Keratinocyte (primary cell): ENCODE results near the gene CTAGE8. TPM values are rescaled to one million over a fixed set of nuclear protein-coding genes. Genes with fewer than 3 reads are reported as not detected.
"Not testable (repeated sequence)": the region's sequence is repeated elsewhere in the genome, so short reads cannot be mapped to it uniquely, and the experiment has no call there.

Experiments used
- DNase-seq: peaks from one replicate; pipeline ENCODE4 v3.0.0-alpha.2; 2011; ENCODE audit warnings: low read depth, missing footprints, low spot score
- FAIRE-seq: peaks from 2 replicates; lab custom pipeline; 2011; peaks lifted over from hg19 to GRCh38; lab: Jason Lieb, UNC
- H2AFZ ChIP-seq: 2 replicates; pipeline ENCODE4 v1.6.0; 2012; ENCODE audit warnings: low read length, control low read depth, inconsistent platforms; ENCODE audit not compliant: control insufficient read depth
- H3K27ac ChIP-seq: 2 replicates; pipeline ENCODE4 v1.5.1; 2011; ENCODE audit warnings: low read length; ENCODE audit not compliant: control insufficient read depth, insufficient read depth
- H3K27me3 ChIP-seq: 3 replicates; pipeline ENCODE4 v1.6.0; 2011; ENCODE audit warnings: low read length; ENCODE audit not compliant: control insufficient read depth, insufficient read depth; ENCODE audit errors: extremely low read depth
- H3K36me3 ChIP-seq, 2 experiments: 2 replicates in 1 of 2; 3 replicates in 1 of 2; pipeline ENCODE4 v1.5.1; 2011; ENCODE audit warnings: low read length in 2 of 2, mild to moderate bottlenecking in 1 of 2; ENCODE audit not compliant: control insufficient read depth in 2 of 2, insufficient read depth in 2 of 2; ENCODE audit errors: extremely low read depth in 1 of 2
- H3K4me1 ChIP-seq: 3 replicates; pipeline ENCODE4 v1.5.1; 2011; ENCODE audit warnings: low read length; ENCODE audit not compliant: control insufficient read depth, insufficient read depth; ENCODE audit errors: extremely low read depth
- H3K4me2 ChIP-seq: 3 replicates; pipeline ENCODE4 v1.6.0; 2011; ENCODE audit warnings: low read depth, low read length; ENCODE audit not compliant: control insufficient read depth, insufficient read depth; ENCODE audit errors: extremely low read depth
- H3K4me3 ChIP-seq, 3 experiments: fragments of 200-600 bp in 1 of 3; sonication (generic) in 1 of 3; 2 replicates in 2 of 3; 3 replicates in 1 of 3; pipeline ENCODE4 v1.5.1; 2011 to 2016; ENCODE audit warnings: low read length in 3 of 3, mild to moderate bottlenecking in 3 of 3, control low read depth in 2 of 3, inconsistent platforms in 1 of 3, low read depth in 1 of 3, mixed read lengths in 1 of 3, mixed run types in 1 of 3, moderate library complexity in 1 of 3; ENCODE audit not compliant: control insufficient read depth in 2 of 3, insufficient read depth in 2 of 3; ENCODE audit errors: extremely low read depth in 1 of 3
- H3K79me2 ChIP-seq: 2 replicates; pipeline ENCODE4 v1.6.0; 2012; ENCODE audit warnings: low read length; ENCODE audit not compliant: control insufficient read depth, insufficient read depth
- H3K9ac ChIP-seq: 3 replicates; pipeline ENCODE4 v1.6.0; 2011; ENCODE audit warnings: low read length; ENCODE audit not compliant: control insufficient read depth, insufficient read depth; ENCODE audit errors: extremely low read depth
- H3K9me1 ChIP-seq: 3 replicates; pipeline ENCODE4 v1.6.0; 2011; ENCODE audit warnings: low read length; ENCODE audit not compliant: control insufficient read depth, insufficient read depth; ENCODE audit errors: extremely low read depth
- H3K9me3 ChIP-seq: 2 replicates; pipeline ENCODE4 v1.5.1; 2012; ENCODE audit warnings: low read depth, low read length; ENCODE audit not compliant: control insufficient read depth
- H4K20me1 ChIP-seq: 3 replicates; pipeline ENCODE4 v1.6.0; 2011; ENCODE audit warnings: low read length; ENCODE audit not compliant: control insufficient read depth, insufficient read depth; ENCODE audit errors: extremely low read depth
- dilution Hi-C: fragments of 300-500 bp; cut with MboI; formaldehyde crosslinking; loops from one replicate; pipeline ENCODE4 v1.7.0; 2020; ENCODE audit warnings: low sequenced_read_pairs; ENCODE audit not compliant: extremely low pct_ligation_motif_present
- polyA plus RNA-seq, 5 experiments: library from polyadenylated mRNA; depleted of rRNA in 3 of 5; stranded (reverse) in 3 of 5; stranded (forward) in 1 of 5; unstranded in 1 of 5; fragments of >200 nt; gene quantifications; 1 replicate in 1 of 5; 2 replicates in 3 of 5; 3 replicates in 1 of 5; pipeline versions ENCODE4 v1.2.1 to v1.2.3, GENCODE V29; 2011 to 2012; ENCODE audit warnings: missing spikeins in 2 of 5, low read depth in 1 of 5, low replicate concordance in 1 of 5

The CTAGE8 gene
- polyA plus RNA-seq, 1 donor (not counting 4 experiments of a cell fraction or from before 2014, with no cell fraction given), result 0.50 TPM

DNA sequence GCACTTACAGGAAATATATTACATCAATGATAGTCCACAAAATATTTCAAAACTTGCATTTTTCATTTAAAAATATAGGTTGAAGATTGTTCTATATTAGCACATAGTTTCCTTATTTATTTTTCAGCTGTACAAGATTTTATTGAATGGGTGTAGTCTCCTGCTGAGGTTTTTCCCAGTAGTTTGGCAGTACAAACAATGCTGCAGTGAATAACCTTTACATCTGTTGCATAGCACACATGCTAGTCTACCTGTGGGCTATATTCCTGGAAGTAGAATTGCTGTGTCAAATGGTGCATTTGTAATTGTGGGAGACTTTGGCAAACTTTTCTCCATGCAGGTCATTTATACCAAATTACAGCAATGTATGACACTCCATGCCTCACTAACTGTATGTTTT, 48.6 kb downstream of the CTAGE8 start:
- H4K20me1 ChIP-seq, H3K9ac ChIP-seq, H2AFZ ChIP-seq, H3K4me2 ChIP-seq, H3K9me3 ChIP-seq, DNase-seq, H3K27ac ChIP-seq, H3K79me2 ChIP-seq, FAIRE-seq, H3K4me1 ChIP-seq, H3K4me3 ChIP-seq, dilution Hi-C loops, H3K36me3 ChIP-seq, H3K27me3 ChIP-seq, H3K9me1 ChIP-seq: not testable (repeated sequence)

DNA sequence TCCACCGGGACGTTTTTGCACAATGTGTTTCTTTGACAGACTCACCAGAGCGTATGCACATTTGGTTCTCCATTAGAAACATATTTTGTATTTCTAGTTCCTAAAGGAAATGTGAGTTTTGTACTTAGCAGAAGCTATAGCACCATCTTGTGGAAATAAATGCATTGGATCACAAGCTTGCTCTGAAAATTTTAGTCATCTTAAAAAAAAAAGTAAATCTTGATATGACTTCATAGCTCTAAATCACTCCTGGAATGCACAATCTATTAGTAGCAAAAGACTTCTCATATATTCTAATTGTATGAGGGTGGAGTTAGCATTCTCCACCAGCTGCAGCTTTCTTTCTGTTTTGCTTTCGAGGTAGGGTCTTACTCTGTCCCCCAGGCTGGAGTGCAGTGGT, 49.9 kb downstream of the CTAGE8 start:
- H3K9me3 ChIP-seq, FAIRE-seq, H3K4me1 ChIP-seq, H3K4me3 ChIP-seq, H3K9ac ChIP-seq, H3K36me3 ChIP-seq, H3K4me2 ChIP-seq, H3K27me3 ChIP-seq, H3K27ac ChIP-seq, H2AFZ ChIP-seq, DNase-seq, H4K20me1 ChIP-seq, H3K79me2 ChIP-seq, H3K9me1 ChIP-seq, dilution Hi-C loops: not testable (repeated sequence)

DNA sequence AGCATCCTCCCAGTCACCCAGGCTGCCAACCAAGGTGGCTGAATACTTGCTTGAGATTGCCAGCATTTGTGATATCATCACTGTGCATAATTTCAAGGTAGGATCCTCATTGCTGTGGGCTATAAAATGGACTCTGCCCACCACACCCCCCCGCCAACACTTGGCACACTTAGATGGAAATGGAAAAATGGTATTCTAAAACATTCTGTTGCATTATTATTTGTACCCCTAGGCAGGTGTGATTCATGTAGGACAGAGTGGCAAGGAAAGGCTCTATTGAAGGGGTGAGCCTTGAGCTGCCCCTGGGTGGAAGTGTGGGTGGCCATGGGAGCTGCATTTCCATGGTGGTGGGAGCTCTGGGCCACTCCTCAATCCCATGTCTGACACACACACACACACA, 50.5 kb downstream of the CTAGE8 start:
- DNase-seq, H4K20me1 ChIP-seq, FAIRE-seq, H3K4me2 ChIP-seq, H3K9me1 ChIP-seq, H3K4me1 ChIP-seq, H3K27me3 ChIP-seq, H3K36me3 ChIP-seq, H3K79me2 ChIP-seq, H3K4me3 ChIP-seq, dilution Hi-C loops, H3K27ac ChIP-seq, H3K9me3 ChIP-seq, H2AFZ ChIP-seq, H3K9ac ChIP-seq: not testable (repeated sequence)

DNA sequence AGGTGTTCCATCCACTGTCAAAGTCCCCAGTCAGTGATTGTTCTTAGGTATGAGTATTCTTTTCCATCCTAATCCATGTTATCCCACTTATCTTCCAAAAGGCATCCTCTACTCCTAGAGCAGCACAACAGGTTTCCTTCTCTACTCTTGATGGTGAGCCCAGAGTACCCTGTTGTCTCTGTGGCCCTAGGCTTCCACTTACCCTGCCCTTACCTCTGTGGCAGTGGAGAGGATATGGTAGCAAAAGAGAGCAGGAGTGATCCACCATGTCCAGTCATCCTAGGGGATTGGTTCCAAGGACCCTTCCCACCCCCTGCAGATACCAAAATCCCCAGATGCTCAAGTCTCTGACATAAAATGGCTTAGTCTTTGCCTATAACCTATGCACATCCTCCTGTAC, 51.9 kb downstream of the CTAGE8 start:
- H3K36me3 ChIP-seq, H4K20me1 ChIP-seq, H3K4me2 ChIP-seq, H3K9ac ChIP-seq, H2AFZ ChIP-seq, H3K4me3 ChIP-seq, H3K27me3 ChIP-seq, H3K9me1 ChIP-seq, H3K9me3 ChIP-seq, H3K4me1 ChIP-seq, FAIRE-seq, DNase-seq, H3K27ac ChIP-seq, H3K79me2 ChIP-seq, dilution Hi-C loops: not testable (repeated sequence)

Other genes starting within 250 kb of the CTAGE8 start
- not detected in 3 replicates for gene OR2A5, start 220.3 kb downstream of the CTAGE8 start, polyA plus RNA-seq
- gene OR2A25, start 199.5 kb downstream of the CTAGE8 start, polyA plus RNA-seq, result not detected in 3 replicates
- gene OR2A12, start 183.0 kb downstream of the CTAGE8 start, polyA plus RNA-seq, result not detected in 3 replicates
- not detected in 3 replicates for gene OR2A2, start 159.7 kb downstream of the CTAGE8 start, polyA plus RNA-seq
- not detected in 3 replicates for gene OR2A14, start 146.1 kb downstream of the CTAGE8 start, polyA plus RNA-seq
- gene CTAGE4, start 85.8 kb downstream of the CTAGE8 start, polyA plus RNA-seq, result 3.0 to 6.6 TPM (median 5.9 TPM) in 3 replicates
- 5.2 to 12.2 TPM (median 9.6 TPM) in 3 replicates for gene ARHGEF35, start 73.5 kb downstream of the CTAGE8 start, polyA plus RNA-seq
- gene OR2A42, start 29.7 kb downstream of the CTAGE8 start, polyA plus RNA-seq, result not detected in 3 replicates
- gene OR2A7, start 4.5 kb downstream of the CTAGE8 start, polyA plus RNA-seq, result 3.6 to 5.5 TPM (median 5.5 TPM) in 3 replicates
- gene OR2A1, start 43.1 kb upstream of the CTAGE8 start, polyA plus RNA-seq, result not detected in 3 replicates
- gene ARHGEF5, start 86.1 kb upstream of the CTAGE8 start, polyA plus RNA-seq, result 24.2 to 41.0 TPM (median 24.7 TPM) in 3 replicates
- gene NOBOX, start 134.4 kb upstream of the CTAGE8 start, polyA plus RNA-seq, result not detected in 3 replicates